EL (cell line): ENCODE data around the gene KRT39.
"Not testable (repeated sequence)": the region's sequence is repeated elsewhere in the genome, so short reads cannot be mapped to it uniquely, and the experiment has no call there.

ENCODE experiments used
- DNase-seq: peaks from one replicate; pipeline ENCODE4 v3.0.0-alpha.2; 2016

KRT39 gene

DNA sequence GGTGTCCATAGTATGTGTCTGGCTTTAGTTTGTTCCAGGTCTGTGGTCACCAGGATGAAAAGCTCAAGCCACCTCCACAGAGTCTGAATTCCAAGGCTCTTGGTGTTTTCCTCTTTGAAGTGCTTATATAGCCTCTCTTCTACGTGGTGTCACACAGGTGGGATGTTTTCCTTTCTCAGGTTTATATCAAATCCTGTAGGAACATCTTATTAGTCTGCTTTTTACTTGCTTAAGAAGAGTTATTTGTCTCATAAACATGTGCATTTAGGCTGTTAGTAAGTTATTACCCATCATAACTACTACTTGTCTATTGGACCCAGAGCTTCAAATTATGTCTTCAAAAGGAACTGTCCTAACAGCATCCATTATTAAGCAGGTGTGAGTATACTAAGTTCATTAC is at the start of gene KRT39:
Gene KRT39, minus strand, starts transcription at position 101 of the 400 bp plus-strand sequence. Its CDS starts 92 bp downstream, at position 9.
- DNase-seq, result no peak

DNA sequence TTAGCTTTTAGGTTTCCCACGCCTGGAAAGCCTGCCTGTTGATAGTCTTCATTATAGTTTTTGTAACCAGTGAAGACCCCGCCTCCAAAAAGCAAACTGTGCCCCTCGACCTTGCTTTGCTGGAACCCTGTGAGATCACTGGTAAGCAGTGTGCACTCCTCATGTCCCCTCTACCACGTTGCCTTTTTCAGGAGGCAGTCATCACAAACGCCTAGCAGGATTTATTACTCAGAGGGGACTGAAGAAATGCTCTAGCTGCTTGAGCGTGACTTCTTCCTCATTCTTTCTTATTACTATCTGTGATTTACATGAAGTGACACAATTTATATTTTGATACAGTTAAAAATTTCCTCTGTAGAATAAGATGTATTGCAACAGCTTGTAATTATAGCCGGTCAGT is 48.7 kb upstream of the KRT39 start:
- no peak for DNase-seq

DNA sequence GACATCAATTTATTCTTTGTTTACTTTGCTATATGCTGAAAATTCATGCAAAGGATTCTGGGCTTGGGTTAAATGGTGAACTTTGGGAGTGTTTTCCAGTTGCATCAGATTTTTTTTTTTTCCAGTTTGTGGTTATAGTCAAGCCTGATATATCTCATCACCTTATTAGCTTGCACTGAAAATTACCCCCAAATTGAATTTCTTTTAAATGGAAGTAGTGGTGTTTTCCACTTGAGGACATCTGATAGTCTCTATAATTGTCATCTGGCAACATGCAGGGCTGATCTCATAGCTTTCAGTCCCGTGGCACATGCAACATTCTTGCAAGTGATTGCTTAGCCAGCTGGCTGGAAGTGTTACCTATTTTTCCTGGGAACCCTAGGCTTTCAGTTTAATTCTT is 46.9 kb upstream of the KRT39 start:
- DNase-seq, result peak; percentile 51

DNA sequence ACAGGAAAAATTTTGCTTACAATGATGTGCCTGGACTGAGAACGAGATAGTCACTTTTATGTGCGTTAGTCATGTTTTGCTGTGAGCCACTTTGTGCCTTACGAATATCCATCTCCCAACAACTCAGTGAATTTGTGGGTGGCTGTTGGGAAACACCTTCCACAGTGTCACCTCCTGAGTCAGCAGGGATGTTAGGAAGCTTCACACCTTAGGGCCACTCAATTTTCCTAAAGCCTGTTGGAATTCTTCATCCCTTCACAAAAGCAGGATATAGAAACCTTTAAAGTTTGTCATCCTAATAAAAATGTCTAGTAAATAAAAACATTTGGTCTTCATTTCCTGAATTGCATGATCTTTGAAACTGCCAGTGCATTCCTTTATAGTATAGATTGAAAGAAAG is 46.4 kb upstream of the KRT39 start:
- DNase-seq, result peak; percentile 70

DNA sequence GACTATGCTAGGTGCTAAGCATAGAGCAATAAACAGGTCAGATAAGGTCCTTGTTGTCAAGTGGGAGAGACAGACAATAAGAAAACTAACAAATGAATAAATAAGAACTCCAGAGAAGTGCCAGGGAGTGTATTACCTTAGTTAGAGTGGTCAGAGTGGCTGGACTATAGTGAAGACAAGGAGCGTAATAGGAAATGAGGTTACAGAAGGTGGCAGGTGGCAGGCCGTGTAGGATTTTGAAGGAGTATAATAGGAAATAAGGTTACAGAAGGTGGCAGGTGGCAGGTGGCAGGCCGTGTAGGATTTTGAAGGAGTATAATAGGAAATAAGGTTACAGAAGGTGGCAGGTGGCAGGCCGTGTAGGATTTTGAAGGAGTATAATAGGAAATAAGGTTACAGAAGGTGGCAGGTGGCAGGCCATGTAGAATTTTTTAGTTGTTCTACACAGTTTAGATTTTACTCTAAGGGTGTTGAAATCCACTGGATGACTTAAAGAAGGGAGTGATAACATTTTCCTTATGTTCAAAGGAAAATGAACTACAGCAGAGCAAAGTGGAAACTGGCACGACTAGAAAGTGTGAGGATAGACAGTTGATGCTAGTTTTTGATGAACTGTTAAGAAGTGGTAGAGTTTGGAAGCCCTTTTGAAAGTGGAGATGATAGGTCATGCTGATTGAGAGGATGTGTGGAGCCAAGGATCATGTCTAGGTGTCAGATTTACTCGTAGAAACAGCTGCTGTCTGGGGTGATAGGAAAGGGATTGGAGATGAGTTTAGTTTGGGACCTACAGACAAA is 45.8 kb upstream of the KRT39 start:
- DNase-seq, result no peak

DNA sequence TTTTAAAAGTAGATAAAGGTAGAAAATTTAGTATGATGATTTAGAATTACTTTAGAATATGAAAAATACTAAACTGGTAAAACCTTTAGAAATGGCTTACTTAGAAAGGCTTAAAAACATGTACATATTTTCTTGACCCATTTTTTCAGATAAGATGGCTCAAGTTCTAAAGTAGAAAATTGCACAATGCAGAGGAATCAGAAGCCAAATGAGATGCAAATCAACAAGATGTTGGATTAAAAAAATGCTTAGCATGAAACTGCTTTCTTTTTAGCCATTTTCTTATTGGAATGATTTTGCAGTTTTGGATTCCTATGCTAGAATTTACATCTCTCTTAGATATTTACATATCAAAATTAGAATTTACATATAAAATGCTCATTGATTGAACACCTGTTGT is 43.7 kb upstream of the KRT39 start:
- DNase-seq, result no peak

DNA sequence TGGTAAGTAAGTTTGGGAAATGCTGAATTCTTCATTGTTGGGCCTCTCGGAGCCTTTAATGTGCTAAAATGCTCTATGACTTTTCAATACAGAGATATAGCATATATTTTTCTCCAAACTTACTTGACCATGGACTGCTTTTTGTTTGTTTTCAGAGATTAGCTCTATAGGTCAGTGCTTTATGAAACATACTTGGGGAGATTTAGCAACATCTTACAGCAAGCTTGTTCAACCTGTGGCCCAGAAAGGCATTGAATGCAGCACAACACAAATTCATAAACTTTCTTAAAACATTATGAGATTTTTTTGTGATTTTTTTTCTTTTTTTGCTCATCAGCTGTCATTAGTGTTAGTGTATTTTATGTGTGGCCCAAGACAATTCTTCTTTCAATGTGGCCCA is 43.2 kb upstream of the KRT39 start:
- DNase-seq, result no peak

DNA sequence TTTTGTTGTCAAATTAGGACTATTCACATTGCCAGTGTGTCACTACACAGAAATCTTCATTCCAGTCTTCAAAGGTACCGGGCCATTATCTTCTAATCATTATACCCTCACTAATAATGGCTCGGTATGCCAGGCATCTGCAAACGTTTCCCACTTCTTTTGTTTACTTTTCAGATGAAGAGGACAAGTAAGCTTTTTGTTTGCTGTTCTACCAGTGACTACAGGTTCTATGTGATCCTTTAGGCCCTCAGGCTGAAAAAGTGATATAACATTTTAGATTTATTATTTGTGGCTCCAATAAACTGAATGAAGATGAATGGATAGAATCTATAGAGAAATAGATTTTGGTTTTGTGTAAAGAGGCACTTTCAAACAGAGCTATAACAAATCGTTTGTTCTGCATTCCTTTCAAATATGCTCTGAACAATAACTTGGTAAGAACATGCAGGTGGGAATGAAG is 42.6 kb upstream of the KRT39 start:
- no peak for DNase-seq

DNA sequence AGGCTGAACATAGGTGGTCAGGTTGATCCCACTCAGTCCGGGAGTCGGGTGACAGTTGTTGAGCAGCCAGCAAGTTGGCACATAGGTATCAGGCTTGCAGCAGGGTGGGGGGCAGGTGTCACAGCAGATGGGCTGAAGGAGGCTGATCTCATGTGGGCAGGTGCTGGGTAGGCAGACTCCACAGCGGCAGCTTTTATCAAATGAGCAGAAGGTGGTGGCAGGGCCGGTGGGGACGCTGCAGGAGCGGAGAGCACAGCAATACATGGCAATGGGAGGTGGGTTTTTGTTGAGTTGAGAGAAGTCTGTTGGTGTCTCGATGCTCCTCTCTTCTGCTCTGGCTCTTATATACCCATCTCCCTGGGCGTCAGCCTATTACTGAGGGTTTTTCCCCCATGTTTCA is 42.1 kb upstream of the KRT39 start, which contains the start of gene KRTAP3-1:
Gene KRTAP3-1, minus strand, starts transcription at position 318 of the 400 bp plus-strand sequence. Its CDS starts 54 bp downstream, at position 264.
- DNase-seq, result no peak

DNA sequence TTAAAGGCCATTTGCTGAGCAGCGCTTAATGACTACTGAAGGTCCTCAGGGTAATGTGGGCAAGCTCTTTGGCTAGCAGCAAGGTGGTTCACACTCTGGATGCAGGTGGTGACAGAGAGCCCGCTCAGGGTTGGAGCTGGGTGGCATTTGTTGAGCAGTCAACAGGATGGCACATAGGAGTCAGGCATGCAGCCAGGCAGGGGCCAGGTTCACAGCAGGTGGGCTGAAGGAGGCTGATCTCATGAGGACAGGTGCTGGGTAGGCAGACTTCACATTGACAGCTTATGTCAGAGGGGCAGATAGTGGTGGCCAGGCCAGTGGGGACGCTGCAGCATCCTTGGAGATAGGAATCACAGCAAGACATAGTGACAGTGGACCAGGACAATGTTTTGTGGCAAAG is 37.6 kb upstream of the KRT39 start:
- no peak for DNase-seq

DNA sequence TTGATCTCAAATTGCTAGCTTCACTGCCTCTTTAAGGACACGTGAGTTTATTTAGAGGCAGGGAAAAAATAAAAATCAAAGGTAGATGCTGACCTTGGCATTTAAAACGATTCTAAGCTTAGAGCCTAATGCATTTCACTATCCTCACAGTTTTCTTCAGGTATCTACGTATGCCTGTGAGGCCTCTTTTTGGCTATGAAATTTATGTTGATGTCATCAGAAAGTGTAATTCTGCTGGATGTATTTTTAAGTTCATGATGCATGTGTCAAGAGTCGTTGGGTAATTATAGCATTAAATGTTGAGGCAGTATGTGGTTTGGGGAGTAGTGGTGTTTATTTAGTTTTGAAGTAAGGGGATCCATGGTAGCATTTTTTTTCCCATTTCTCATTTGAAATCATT is 37.2 kb upstream of the KRT39 start:
- DNase-seq, result no peak

DNA sequence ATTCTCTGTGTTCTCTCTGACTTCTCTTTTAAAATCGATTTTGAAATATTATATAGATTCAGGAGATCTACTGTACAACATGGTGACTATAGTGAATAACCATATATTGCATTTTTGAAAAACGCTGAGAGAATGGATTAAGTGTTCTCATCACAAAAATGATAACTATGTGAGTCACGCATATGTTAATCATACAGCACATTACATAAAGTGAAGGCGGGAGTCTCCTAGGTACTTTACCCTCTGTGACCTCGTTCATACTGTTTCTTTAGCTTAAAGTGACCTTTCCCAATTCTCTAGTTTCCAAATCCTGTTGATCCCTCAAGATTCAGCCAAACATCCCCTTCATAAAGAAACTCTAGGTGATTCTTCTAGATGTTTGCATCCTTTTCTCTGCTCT is 36.1 kb upstream of the KRT39 start:
- peak; percentile 31 for DNase-seq

DNA sequence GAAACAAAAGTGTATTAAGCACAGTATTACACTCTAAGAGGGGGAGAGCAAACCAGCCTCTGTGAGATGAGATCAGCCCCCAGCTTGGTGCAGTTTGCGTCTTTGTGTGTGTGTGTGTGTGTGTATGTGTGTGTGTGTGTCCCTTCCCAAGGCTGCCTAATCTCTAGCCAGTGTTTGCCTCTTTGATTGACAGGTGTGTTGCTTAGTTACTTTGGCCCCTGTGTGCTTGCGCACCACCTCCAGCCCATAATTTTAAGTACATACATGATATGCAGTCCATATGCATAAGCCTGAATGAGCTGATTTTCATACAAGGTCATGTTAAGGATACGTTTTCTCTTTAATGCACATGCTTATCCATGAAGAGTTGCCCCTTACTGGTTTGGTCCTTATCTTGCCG is 35.0 kb upstream of the KRT39 start:
- DNase-seq, result no peak

DNA sequence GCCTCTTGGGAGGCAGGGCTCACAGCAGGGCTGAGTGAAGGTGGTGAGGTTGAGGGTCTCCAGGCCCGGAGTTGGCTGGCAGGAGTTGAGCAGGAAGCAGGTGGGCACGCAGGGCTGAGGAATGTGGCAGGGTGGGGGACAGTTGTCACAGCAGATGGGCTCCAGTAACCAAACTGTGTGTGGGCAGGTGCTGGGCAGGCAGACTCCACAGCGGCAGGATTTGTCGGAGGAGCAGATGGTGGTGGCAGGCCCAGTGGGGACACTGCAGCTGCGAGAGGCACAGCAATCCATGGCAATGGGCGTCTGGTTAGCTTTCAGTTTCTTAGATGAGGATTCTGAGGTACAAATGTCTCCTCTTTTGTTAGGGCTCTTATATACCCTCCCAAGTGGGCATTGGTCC is 32.8 kb upstream of the KRT39 start, which contains the start of gene KRTAP3-2:
Gene KRTAP3-2, minus strand, starts transcription at position 344 of the 400 bp plus-strand sequence. Its CDS starts 53 bp downstream, at position 291.
- not testable (repeated sequence) for DNase-seq

DNA sequence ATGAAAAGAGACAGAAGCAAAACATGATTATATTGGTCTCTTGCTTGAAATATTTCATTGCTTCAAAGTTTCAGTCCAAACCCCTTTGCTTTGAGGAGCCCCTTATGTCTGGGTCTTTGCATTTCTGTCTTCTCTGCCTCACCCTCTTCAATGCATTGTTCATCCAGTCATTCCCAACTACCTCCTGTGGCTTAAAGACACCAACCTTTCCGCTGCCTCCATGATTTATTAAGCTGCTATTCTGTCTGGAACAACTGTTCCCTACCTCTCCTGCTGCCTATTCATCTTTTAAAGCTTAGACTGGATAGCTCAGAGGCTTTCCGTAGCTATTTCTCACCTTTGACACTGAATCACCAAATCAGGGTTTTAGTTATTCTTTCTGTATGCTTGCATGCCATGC is 30.6 kb upstream of the KRT39 start:
- DNase-seq, result no peak

DNA sequence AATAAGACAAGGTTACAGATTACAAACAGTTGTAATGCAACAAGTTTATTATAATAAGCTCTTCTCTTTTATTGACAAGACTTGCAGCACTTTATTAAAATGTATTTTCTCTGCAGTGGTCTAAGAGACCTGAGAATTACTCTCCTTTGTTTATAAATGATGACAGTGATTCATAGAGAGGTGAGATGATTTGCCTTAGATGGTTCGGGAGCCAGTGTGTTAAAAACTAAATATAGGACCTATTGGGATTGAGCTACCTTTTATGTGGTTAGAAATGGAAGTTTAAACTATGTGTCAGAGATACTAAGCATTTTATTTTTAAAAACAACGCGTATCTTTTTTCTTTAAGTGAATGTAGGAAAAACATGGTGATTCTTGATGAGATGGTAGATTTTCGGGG is 30.1 kb upstream of the KRT39 start:
- no peak for DNase-seq

DNA sequence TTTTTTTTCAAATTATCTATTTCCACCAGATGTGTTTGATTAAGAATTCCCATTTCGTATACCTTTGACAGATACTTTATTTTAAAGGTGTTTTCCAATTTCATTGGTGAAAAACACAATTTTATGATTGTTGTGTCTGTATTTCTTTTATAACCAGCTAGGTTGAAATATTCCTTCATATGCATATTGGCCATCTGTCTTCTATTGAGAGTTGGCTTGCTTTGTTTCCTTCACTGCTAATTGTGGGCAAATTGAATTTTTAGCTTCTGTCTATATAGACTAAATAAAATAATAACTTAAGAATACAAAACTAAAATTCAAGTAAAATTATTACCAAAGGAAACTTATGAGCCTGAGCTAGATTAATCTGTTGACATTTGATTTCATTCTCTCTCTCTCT is 28.4 kb upstream of the KRT39 start:
- no peak for DNase-seq

DNA sequence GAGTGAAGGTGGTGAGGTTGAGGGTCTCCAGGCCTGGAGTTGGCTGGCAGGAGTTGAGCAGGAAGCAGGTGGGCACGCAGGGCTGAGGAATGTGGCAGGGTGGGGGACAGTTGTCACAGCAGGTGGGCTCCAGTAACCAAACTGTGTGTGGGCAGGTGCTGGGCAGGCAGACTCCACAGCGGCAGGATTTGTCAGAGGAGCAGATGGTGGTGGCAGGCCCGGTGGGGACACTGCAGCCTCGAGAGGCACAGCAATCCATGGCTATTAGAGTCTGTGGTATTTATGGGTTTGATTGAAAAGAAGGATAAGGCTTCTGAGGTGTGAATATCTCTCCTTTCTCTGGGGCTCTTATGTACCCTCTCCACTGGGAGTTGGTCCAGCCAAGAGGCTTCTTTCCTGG is 27.1 kb upstream of the KRT39 start, which contains the start of gene KRTAP3-3:
Gene KRTAP3-3, minus strand, starts transcription at position 326 of the 400 bp plus-strand sequence. Its CDS starts 67 bp downstream, at position 259.
- no peak for DNase-seq

DNA sequence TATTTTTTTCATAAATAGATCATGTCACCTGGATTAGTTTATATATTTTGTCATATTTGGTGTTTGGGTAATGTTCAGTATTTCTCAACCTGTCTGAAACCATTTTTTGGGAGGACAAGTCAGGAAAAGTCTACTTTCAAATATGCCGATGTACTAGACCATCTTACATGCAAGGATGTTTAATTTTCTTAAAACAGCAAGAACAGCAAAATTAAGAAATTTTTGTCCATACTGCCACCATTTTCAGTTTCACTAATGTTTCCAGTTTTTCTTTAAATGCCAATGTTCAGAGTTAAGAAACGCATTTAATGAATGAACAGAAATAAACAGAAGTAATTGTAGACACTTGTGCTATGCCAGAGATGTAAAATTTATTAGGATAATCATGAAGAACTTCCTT is 26.3 kb upstream of the KRT39 start:
- no peak for DNase-seq

DNA sequence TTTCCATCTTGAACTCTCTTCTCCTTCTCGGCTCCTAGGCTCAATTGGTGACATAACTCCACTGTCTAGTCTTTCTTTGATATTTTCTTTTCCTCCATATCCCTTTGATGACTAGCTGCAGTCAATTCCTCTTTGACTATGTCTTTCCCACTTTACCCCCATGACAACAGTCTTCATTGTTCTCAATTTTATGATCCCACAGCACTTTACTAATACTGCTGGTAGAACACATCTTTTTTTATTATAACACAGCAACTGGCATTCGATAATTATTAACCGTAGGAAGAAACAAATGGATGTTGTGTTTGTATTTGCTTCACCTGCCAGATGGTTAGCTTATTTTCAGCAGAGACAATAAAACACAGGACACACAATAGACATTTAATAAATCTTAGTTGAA is 25.9 kb upstream of the KRT39 start:
- DNase-seq, result no peak

DNA sequence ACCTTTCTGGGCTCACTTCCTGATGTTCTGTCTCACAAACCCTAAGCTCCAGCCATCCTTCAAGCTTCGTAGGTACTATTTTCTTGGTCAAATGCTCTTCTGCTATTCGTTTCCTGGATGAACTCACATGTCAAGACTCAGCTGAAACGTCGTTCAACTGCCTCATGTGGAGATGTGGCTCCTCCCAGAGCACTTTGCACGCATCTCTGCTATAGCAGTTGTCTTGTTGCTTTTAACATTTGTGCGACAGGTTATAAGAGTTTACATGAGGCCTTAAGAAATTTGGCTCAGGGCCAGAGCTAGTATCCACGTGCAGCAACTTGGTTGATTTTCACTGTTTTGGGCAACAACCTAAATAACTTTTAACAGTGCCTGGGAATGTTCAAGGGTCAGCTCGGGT is 20.2 kb upstream of the KRT39 start:
- no peak for DNase-seq

DNA sequence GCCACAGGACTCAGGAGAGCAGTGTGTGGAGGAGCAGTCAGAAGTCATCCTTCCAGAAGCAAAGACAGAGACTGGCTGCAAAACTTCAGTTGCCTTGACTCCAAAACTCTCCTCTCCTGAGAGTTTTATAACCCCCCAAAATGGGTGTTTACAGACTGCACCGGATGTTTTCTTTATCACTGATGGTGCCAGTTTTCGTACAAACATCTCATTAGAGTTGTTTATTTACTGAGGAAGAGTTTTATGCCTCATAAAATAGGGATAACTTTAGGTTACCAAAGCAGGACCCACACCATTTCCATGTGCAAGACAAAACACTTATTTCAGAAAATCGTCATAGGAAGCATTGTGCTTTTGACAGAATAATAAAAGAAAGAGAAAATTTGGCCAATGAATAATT is 17.5 kb upstream of the KRT39 start, which contains the start of gene KRT40:
Gene KRT40, minus strand, starts transcription at position 101 of the 400 bp plus-strand sequence. Its CDS starts 53 bp downstream, at position 48.
- DNase-seq, result no peak

DNA sequence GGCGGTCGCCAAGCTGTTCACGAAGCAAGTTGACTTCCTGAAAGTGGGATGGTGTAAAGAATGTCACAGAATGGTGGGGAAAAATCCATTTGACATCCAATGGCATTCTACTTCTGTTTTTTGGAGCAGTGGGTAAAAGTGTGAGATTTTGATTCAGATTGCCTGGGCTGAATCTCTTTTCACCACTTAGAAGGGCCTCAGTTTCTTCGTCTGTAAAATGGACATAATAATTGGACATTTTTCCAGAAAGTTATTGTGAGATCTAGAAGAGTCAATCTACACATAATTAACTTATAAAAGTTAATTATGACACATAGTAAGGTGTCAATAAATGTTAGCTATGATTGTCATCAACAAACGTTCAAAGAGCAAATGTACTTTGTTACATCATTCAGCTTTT is 14.4 kb upstream of the KRT39 start:
- DNase-seq, result no peak

DNA sequence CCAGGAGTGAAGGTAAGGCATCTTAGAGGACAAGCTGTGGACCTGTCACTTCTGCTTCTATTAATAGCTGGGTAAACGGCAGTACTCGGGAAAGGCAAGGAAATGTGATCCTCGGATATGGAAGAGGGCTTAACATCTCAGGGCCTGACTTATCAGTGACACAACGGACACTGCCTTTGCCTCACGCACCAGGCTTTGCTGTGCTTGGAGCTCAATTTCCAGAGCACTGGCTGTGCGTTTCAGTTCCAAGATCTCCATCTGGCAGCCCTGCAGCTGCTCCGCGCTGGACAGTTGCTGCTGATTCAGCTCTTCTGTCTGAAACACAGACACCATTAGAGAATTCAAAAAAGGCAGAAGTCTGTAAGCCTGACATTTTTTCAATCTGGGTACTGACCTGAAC is 13.8 kb upstream of the KRT39 start:
- DNase-seq, result no peak

DNA sequence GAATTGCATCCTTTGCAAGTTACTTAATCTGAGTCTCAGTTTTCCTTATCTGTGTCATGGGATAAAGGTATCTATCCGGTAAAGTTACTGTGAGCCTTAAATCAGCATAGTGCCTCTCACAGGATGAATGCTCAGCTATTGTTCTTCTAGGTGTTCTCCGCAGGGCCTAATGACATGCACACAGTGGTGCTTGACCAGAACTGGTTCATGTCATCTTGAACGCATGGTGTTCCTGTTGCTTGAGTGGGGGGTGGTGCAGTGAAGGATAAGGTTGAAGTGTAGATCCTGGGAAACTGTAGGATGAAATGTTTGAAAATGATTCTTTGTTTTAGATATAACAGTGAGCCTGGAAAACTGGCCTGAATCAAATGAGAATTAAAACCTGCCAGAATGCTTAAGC is 13.4 kb upstream of the KRT39 start:
- no peak for DNase-seq
